GM18505 (cell line): Measurements from ENCODE around the gene ATF5.
"Not testable (repeated sequence)": the region's sequence is repeated elsewhere in the genome, so short reads cannot be mapped to it uniquely, and the experiment has no call there.

Source experiments
- ATAC-seq: cut with Tn5 transposase; IDR thresholded peaks from one replicate; pipeline ENCODE4 v1.9.1; 2021; ENCODE audit not compliant: unreplicated experiment
- POLR2A ChIP-seq: IDR thresholded peaks from 4 replicates; pipeline ENCODE4 v1.6.1; 2011; ENCODE audit warnings: borderline replicate concordance; ENCODE audit not compliant: insufficient read depth, insufficient read length; ENCODE audit errors: extremely low read depth

The ATF5 gene

GRCh38 chr19:49923055-49924003 is 5.7 kb upstream of the ATF5 start:
- TF ChIP-seq POLR2A: peak; percentile 21
- ATAC-seq: no peak

- TF ChIP-seq POLR2A: no peak
- ATAC-seq: no peak
Observed at GRCh38 chr19:49924004-49924880, 4.8 kb upstream of the ATF5 start.

- ATAC-seq: not testable (repeated sequence)
Observed at GRCh38 chr19:49924881-49925210, 4.2 kb upstream of the ATF5 start.

GRCh38 chr19:49925486-49925885 is 3.5 kb upstream of the ATF5 start:
- no peak for TF ChIP-seq POLR2A
- no peak for ATAC-seq

- no peak for ATAC-seq
- TF ChIP-seq POLR2A: no peak
Observed at GRCh38 chr19:49926515-49926914, 2.5 kb upstream of the ATF5 start.

GRCh38 chr19:49927526-49928264 is 1.3 kb upstream of the ATF5 start:
- no peak for ATAC-seq
- TF ChIP-seq POLR2A: no peak

GRCh38 chr19:49929611-49930482 is 842 bp downstream of the ATF5 start:
- TF ChIP-seq POLR2A: peak; percentile 91
- peak; percentile 55 for ATAC-seq

GRCh38 chr19:49930483-49931011 is 1.5 kb downstream of the ATF5 start:
- peak; percentile 50 for TF ChIP-seq POLR2A

GRCh38 chr19:49931293-49932040 is 2.5 kb downstream of the ATF5 start:
- no peak for ATAC-seq
- peak; percentile 39 for TF ChIP-seq POLR2A

More at GRCh38 chr19:49930483-49931011, 1.5 kb downstream of the ATF5 start:
- no peak for ATAC-seq

- no peak for TF ChIP-seq POLR2A
- ATAC-seq: no peak
Observed at GRCh38 chr19:49932041-49932451, 3.0 kb downstream of the ATF5 start.

- TF ChIP-seq POLR2A: peak; percentile 21
Observed at GRCh38 chr19:49932731-49933131, 3.7 kb downstream of the ATF5 start.

GRCh38 chr19:49933643-49934042 is 4.6 kb downstream of the ATF5 start:
- no peak for ATAC-seq
- TF ChIP-seq POLR2A: peak; percentile 50

More at GRCh38 chr19:49932731-49933131, 3.7 kb downstream of the ATF5 start:
- no peak for ATAC-seq

- TF ChIP-seq POLR2A: no peak
- no peak for ATAC-seq
Observed at GRCh38 chr19:49936549-49936948, 7.5 kb downstream of the ATF5 start.
